Measurements from ENCODE around the gene C2CD3.
"Not testable (repeated sequence)": the region's sequence is repeated elsewhere in the genome, so short reads cannot be mapped to it uniquely, and the experiment has no call there.

Gene C2CD3

DNA sequence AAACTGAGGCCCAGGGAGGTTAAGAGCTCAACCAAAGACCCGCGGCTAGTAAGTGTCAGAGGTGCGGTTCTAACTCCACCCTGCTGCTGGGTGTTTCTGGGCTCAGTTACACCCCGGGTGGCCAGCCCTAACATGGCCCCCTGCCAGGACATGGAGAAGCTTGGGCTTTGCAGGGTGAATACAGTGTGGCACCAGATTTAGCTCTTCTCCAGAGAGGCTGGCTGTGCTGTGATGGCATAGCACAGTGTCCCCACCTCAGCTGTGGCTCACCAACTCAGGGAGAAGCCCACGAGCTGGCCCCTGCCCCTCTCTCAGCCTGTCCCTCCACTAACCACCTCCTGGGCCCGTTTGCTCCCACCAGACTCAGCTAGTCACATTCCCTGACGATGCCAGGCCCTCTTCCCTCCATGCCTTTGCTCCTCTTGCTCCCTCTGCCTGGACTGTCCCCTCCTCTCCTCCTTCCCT is 168.9 kb downstream of the C2CD3 start:
- no peak for DNase-seq

- no peak for DNase-seq
Observed at GRCh38 chr11:74000307-74001133, 170.3 kb downstream of the C2CD3 start.

- no peak for DNase-seq
Observed at GRCh38 chr11:73999581-74000306, 171.1 kb downstream of the C2CD3 start.

DNA sequence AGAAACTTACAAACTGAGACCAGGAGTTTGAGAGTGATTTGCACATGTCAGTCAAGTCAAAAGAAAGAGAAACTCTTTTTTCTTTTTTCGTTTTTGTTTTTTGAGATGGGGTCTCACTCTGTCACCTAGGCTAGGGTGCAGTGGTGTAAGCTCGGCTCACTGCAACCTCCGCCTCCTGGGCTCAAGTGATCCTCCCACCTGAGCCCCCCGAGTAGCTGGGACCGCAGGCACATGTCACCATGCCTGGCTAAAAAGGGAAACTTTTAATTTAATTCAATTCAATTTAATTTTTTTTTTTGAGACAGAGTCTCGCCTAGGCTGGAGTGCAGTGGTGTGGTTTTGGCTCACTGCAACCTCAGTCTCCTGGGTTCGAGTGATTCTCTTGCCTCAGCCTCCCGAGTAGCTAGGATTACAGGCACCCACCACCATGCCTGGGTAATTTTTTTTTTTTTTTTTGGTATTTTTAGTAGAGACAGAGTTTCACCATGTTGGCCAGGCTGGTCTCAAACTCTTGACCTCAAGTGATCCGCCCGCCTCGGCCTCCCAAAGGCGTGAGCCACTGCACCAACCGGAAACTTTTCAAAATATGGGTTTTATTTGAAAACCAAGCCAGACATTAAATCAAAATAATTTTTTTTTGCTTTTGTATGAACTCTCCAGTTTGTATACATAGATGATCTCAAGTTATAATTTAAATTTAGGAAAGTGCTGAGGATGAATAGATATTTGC is 171.8 kb downstream of the C2CD3 start:
- no peak for DNase-seq

DNA sequence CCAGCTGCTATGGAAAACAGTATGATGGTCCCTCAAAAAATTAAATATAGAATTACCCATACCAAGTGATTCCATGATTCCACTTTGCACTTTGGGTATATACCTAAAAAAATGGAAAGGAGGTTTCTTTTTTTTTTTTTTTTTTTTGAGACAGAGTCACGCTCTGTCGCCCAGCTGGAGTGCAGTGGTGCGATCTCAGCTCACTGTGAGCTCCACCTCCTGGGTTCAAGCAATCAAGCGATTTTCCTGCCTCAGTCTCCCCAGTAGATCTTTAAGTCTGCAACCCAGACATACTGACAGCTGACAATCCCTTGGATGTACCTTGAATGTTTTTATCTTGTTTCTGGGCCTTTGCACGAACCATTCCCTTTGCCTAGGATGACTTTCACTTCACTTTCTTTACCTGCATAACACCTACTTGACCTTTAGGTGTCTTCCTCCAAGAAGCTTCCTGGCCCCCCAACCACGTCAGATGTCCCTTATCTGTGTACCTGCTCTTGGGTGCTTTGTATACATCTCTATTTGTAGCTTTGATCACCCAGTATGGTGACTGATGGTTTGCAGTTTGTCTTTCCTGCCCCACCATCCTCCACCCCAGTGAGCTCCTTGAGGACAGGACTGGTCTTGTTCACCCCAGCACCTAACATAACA is 173.6 kb downstream of the C2CD3 start:
- DNase-seq, result no peak

DNA sequence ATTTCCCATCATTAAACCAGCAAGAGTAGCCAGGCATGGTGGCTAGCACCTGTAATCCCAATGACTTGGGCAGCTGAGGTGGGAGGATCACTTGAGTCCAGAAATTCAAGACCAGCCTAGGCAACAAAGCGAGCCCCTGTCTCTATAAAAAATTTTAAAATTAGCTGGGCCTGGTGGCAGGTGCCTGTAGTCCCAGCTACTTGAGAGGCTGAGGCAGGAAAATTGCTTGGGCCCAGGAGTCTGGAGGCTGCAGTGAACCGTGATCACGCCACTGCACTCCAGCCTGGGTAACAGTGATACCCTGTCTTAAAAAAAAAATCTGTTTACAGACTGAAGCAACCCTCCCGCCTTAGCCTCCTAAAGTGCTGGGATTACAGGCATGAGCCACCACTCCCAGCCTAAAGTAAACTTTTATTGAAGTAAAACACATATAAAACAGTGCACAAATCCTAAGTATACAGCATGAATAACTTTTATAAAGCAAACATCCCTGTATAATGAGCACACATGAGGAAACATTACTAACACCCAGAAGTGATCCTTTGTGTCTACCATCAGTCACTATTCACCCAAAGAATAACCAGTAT is 174.5 kb downstream of the C2CD3 start:
- no peak for DNase-seq

- DNase-seq, result no peak
Observed at GRCh38 chr11:73995731-73996130, 175.1 kb downstream of the C2CD3 start.

DNA sequence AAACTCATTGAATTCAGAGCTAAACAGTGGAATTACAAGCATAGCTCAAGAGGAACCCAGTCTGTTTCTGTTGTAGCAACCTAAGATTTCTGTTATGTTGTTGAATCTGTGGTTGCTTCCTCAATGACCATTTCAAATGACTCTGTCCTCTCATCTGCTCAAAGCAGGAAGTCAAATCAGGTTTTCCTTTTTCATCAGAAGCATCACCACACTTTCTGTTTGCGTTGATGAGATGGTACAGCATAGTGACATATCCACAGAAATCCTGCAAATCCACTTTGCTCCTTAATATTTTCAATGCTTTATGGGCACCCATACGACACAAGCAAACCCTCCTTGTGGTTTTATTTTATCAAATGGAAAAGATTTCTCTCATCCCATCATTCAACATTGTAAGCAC is 175.6 kb downstream of the C2CD3 start:
- DNase-seq, result no peak

- no peak for DNase-seq
Observed at GRCh38 chr11:73991471-73992006, 179.3 kb downstream of the C2CD3 start.

- no peak for DNase-seq
Observed at GRCh38 chr11:73990730-73991129, 180.1 kb downstream of the C2CD3 start.

DNA sequence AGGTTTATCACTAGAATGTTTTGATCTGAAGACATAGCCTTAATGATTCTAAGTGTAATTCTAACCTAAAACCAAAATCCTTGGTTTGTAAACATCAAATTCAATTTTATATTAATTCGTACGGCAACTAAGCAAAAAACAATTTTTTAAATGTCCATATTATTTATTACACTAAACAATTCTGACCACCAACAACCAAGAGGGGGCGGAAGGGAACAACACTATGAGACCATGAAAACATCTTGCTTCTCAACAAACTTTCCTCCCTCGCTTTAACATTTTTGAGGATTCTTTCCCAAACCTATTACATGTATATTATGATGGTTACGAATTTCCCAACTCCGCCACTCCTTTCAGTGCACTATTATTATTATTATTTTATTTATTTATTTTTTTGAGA is 181.6 kb downstream of the C2CD3 start:
- DNase-seq, result no peak

GRCh38 chr11:73988227-73988626 is 182.6 kb downstream of the C2CD3 start:
- DNase-seq, result no peak

- DNase-seq, result not testable (repeated sequence)
Observed at GRCh38 chr11:73985661-73986060, 185.1 kb downstream of the C2CD3 start.

- DNase-seq, result no peak
Observed at GRCh38 chr11:73983741-73984538, 186.9 kb downstream of the C2CD3 start.

DNA sequence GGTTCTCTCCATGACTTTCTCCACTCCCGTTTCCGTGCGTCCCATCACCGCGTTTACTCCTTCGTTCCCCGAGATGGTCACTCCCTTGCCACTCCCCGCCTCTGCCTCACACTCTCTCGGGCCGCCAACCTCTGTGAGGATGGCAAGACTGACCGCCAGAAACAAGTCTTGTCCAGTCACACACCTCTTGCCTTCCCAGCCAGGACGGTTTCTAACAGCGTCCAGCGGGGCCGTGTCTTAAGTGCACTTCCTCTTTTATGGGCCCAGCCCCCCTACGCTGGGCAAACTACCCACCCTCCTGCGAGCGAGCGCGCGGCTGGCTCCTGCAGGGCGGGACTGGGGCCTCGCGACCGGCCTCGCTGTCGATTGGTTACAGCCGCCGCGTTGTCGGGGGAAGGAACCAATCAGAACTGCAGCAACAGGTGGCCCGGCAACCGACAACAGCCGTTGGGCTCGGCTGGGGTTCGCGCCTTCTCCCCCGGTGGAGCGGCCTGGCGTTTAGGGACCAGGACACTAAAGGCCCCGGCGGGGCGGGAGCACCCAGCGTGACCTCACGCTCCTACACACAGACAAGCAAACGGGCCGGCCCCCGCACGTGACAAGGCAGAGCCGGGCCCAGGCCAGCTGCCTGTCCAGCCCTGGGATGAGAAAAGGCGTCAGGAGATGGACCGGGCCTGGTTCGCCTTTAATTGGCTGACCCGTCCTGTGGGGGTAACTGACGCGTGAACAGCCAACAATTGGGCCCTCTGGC is 187.6 kb downstream of the C2CD3 start:
- DNase-seq, result peak; percentile 73 to 89 (median 86)

GRCh38 chr11:73982595-73982989 is 188.2 kb downstream of the C2CD3 start, which contains the start of gene UCP2:
TSS of gene UCP2 (minus strand) at chr11:73982843. CDS start at chr11:73978378, 4,465 bp downstream.
- peak; percentile 54 to 84 (median 62) for DNase-seq

- no peak for DNase-seq
Observed at GRCh38 chr11:73981051-73981805, 189.6 kb downstream of the C2CD3 start.

DNA sequence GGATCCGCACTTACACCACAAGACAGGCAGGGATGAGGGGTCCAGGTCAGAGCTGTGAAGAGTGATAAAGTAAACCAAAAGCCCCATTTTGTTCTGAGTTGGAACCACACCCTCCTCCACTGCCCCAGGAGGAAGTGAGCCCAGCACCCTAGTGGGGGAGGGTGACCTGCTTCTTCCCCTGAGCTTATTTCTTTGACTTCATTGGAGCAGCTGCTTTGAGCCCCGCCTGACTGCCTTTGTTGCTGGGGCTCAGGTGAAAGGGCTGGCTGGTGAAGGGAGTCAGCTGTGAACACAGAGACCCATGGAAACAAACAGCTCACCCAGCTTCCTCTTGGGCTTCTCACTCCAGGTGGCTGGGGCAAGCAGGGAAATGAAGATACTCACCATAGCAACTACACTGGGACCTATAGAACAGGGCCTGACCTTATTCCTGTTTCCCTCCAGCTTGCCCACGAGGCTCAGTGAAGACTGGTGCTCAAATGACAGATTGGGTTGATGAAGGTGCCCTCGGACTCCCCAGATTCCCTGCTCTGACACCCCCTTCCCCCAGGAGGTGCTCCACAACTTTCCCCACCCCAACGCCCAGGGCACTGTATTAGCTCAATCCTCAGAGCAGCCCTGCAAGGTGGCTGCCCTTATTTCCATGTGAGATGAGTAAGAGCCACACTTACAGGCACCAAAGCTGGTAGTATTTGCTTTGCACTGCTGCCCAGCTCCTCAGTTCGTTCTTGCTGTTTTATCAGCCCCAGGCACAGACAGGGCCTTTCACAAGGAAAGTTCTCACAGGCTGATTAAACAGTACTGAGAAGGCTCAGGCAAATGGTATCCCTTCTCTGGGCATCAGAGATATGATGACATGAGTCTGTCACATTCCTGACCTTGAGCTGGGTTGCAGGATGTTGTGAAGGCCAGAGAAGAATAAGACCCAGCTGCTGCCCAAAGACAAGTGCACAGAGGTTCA is 190.5 kb downstream of the C2CD3 start:
- peak in 3 of 4 experiments; percentile 21 to 71 (median 69) for DNase-seq
